Measurements from ENCODE around the gene PNPLA5. TPM values are rescaled to one million over a fixed set of nuclear protein-coding genes. Genes with fewer than 3 reads are reported as not detected.
A peak's percentile ranks its signal among the peaks of the same experiment; 100 is the strongest.

PNPLA5 gene
- polyA plus RNA-seq, 1 donor (not counting 4 experiments of a cell fraction or from before 2014, with no cell fraction given): not detected

GRCh38 chr22:43885319-43885671 is 6.5 kb downstream of the PNPLA5 start:
- Histone ChIP-seq H3K9me1 (ENCODE audit: control insufficient read depth, extremely low read depth, insufficient read depth, low read length) (no peaks in the 10 kb centered on the region), H3K4me3 (ENCODE audit: control insufficient read depth in 2 of 3, extremely low read depth in 1 of 3, insufficient read depth in 2 of 3, low read depth in 1 of 3, low read length in 3 of 3) (no peak overlapping the region), H3K4me2 (ENCODE audit: control insufficient read depth, extremely low read depth, insufficient read depth, low read depth, low read length) (no peak overlapping the region), H2AFZ (ENCODE audit: control insufficient read depth, low read length) (no peak overlapping the region), H3K36me3 (ENCODE audit: control insufficient read depth in 2 of 2, extremely low read depth in 1 of 2, insufficient read depth in 2 of 2, low read length in 2 of 2) (no peaks in the 10 kb centered on the region), H3K79me2 (ENCODE audit: control insufficient read depth, insufficient read depth, low read length) (no peaks in the 10 kb centered on the region), H3K9me3 (ENCODE audit: control insufficient read depth, low read depth, low read length) (no peaks in the 10 kb centered on the region), H3K27me3 (ENCODE audit: control insufficient read depth, extremely low read depth, insufficient read depth, low read length) (peaks cover 14% of the 10 kb centered on the region), H4K20me1 (ENCODE audit: control insufficient read depth, extremely low read depth, insufficient read depth, low read length) (no peaks in the 10 kb centered on the region), H3K9ac (ENCODE audit: control insufficient read depth, extremely low read depth, insufficient read depth, low read length) (no peak overlapping the region), H3K27ac (ENCODE audit: control insufficient read depth, insufficient read depth, low read length) (no peak overlapping the region), H3K4me1 (ENCODE audit: control insufficient read depth, extremely low read depth, insufficient read depth, low read length) (no peaks in the 10 kb centered on the region)
- TF ChIP-seq CTCF (optimal IDR thresholded peaks at IDR 0.05 in 1 of 3, IDR thresholded peaks at IDR 0.05 in 1 of 3, conservative IDR thresholded peaks at IDR 0.05 in 1 of 3; ENCODE audit: extremely low read depth in 1 of 3, insufficient read depth in 2 of 3, low read length in 3 of 3) (no peak), EZH2 (IDR thresholded peaks at IDR 0.05; ENCODE audit: low read length) (no peak)
- FAIRE-seq (no peak), DNase-seq (ENCODE audit: low read depth, low spot score) (no peak)
- dilution Hi-C loops (cut with MboI; ENCODE audit: extremely low pct_ligation_motif_present, low sequenced_read_pairs): no loop called here

GRCh38 chr22:43884600-43885318 is 7.1 kb downstream of the PNPLA5 start:
- Histone ChIP-seq H3K4me1 (ENCODE audit: control insufficient read depth, extremely low read depth, insufficient read depth, low read length) (no peaks in the 10 kb centered on the region), H3K27ac (ENCODE audit: control insufficient read depth, insufficient read depth, low read length) (no peak overlapping the region), H3K9me1 (ENCODE audit: control insufficient read depth, extremely low read depth, insufficient read depth, low read length) (no peaks in the 10 kb centered on the region), H3K27me3 (ENCODE audit: control insufficient read depth, extremely low read depth, insufficient read depth, low read length) (peaks cover 9% of the 10 kb centered on the region), H2AFZ (ENCODE audit: control insufficient read depth, low read length) (peak overlapping the region; percentile 12), H3K36me3 (ENCODE audit: control insufficient read depth in 2 of 2, extremely low read depth in 1 of 2, insufficient read depth in 2 of 2, low read length in 2 of 2) (no peaks in the 10 kb centered on the region), H3K4me2 (ENCODE audit: control insufficient read depth, extremely low read depth, insufficient read depth, low read depth, low read length) (no peak overlapping the region), H4K20me1 (ENCODE audit: control insufficient read depth, extremely low read depth, insufficient read depth, low read length) (no peaks in the 10 kb centered on the region), H3K4me3 (ENCODE audit: control insufficient read depth in 2 of 3, extremely low read depth in 1 of 3, insufficient read depth in 2 of 3, low read depth in 1 of 3, low read length in 3 of 3) (no peak overlapping the region), H3K9me3 (ENCODE audit: control insufficient read depth, low read depth, low read length) (no peaks in the 10 kb centered on the region), H3K79me2 (ENCODE audit: control insufficient read depth, insufficient read depth, low read length) (no peaks in the 10 kb centered on the region), H3K9ac (ENCODE audit: control insufficient read depth, extremely low read depth, insufficient read depth, low read length) (no peak overlapping the region)
- dilution Hi-C loops (cut with MboI; ENCODE audit: extremely low pct_ligation_motif_present, low sequenced_read_pairs): no loop called here
- FAIRE-seq (peak; percentile 5), DNase-seq (ENCODE audit: low read depth, low spot score) (no peak)
- TF ChIP-seq EZH2 (IDR thresholded peaks at IDR 0.05; ENCODE audit: low read length) (no peak), CTCF (optimal IDR thresholded peaks at IDR 0.05 in 1 of 3, IDR thresholded peaks at IDR 0.05 in 1 of 3, conservative IDR thresholded peaks at IDR 0.05 in 1 of 3; ENCODE audit: extremely low read depth in 1 of 3, insufficient read depth in 2 of 3, low read length in 3 of 3) (peak; percentile 76 to 94 (median 84))
